NCI-H1105 (cell line): ENCODE data around the gene ZNF862.

Experiments
- DNase-seq: peaks from one replicate; lab custom pipeline; 2025; lab: John Stamatoyannopoulos, UW

ZNF862 gene

DNA sequence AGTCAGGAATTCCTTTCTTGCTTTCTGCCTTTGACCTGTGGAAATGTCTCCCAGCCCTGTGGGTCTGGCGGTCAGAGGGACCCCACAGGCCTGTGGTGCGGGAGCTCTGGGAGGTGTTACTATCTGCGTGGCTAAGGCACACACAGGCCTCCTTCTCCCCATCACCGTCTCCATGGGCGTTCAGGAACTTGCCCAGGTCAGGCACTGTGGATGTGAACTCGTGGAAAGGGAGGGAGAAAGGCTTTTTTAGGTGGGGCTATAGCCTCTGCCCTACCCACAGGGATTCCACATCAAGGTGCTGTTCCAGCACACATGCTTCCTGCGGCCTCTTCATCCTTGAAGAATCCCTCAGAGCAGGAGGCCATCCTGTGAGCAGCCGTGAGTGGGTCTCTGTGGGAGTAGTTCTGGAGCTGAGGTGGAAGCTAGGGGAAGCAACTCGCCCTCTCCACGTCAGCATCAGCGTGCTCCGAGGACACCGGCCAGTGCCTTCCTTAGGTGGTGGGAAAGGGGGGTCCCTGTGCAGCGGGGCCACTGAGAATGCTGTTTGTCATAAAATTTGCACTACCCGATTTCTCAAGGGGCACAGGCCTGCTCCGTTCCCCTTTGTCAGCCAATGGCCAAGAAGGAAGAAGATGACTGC is 28.1 kb downstream of the ZNF862 start:
- DNase-seq = no peak

DNA sequence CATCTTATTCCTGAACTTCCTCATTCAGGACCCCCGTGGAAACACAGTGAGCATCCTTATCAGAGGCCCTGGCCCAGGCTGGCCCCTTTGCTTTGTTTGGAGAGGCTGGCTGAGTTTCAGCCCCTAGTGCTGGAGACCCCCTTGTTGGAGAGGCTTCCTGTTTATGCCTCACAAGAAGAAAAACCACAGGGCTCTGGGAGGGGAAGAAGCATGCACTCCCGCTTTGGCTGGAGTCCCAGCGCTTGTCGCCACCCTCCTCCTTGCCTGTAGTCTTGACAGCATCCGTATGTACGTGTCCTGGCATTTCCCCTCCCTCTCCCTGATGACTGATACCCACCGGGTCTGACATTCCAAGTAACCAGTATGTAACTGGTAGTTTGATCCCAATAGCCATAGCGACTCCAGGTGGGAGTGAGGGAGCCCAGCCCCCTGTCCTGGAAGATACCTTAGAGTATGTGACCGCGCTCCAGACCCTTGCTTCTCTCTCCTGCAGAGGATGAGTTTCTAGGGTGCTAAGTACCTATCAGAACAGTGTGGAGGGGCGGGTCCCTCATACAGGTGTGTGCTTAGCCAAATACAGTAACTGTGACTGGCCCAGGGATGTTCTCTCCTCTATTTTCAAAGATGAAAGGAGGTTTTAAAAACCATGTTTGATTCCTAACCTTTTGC is 28.7 kb downstream of the ZNF862 start:
- DNase-seq = no peak

DNA sequence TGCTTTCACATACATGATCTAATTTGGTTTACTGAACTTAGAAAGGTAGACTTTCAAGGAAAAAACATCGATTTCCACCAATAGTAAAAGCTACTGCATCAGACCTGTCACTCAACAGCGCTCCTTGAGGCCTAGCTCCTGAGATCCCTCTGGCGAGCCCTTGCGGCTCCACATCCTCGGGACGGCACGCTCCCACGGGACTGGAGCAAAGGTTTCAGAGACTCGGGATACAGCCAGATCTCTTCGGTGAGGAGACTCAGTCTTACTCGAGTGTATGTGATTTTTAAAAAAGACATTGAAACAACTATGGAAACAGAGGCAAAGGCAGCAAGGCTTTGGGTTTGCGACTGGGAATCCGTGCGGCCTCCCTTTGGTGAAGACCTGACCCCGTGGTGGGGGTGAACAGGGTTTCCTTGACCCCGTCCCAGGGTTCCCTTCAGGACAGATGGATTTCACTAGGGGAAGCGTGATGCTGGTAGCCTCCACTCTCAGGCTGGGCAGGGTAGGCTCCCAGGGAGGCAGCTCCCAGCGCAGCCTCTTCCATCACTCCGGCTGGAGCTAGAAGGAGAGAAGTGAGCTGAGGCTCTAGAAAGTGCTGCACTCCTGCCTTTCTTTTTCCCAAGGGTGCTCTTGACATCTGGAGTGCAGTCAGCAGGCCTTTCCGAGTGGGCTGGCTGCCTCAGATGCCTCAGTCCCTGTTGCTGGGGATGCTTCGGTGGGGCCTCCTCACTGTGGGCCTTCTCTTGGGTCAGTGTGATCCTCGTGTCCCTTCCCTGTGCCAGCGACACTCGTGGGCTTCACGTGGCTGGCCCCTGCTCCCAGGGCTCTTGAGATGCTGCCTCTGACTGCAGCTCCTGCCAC is 29.8 kb downstream of the ZNF862 start:
- no peak for DNase-seq

DNA sequence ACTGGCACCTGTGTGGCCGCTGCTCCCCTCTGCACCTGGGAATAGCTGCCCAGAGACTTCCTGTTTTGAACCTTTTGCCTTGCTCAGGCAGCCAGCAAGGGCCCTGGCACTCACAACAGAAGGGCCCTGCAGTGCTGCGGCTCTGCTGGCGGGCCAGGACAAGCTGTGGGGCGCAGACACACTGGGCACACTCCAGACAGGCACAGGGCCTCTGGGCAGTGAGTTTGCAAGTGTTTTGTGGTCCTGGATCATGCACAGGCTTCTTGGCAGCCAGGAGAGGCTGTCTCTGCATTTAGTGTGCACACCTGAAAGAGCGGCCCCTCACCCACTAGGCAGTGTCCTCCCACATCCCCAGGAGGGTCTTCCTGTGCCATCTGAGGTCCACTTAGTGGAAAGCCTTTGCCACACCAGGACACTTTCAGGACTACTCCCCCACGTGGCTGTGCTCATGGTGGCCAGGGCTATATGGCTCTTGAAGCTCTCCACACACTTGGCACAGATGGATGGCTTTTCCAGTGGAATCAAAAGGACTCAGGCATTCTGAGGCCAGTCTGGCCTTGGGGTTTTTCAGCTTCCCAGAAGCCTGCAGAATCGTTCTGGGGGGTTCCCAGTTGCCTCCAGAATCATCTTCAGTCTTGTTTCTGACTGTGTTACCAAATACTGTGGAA is 30.6 kb downstream of the ZNF862 start:
- no peak for DNase-seq

DNA sequence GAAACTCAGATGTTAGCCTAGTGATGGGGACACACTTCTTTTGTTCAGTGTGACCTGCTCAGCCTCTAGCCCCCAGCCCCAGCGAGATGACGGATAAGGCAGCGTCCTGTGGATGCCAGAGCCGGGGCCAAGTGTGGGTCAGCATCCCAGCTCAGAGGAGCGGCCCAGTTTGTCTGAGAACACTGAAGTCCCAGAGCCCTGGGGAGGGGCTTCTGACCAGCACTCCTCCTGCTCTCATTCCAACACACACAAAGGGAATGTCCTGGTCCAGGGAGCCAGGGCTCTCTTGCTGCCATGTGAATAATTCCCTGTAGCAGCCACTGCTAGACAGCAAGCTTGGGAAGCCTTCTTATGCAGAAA is 31.1 kb downstream of the ZNF862 start:
- no peak for DNase-seq

DNA sequence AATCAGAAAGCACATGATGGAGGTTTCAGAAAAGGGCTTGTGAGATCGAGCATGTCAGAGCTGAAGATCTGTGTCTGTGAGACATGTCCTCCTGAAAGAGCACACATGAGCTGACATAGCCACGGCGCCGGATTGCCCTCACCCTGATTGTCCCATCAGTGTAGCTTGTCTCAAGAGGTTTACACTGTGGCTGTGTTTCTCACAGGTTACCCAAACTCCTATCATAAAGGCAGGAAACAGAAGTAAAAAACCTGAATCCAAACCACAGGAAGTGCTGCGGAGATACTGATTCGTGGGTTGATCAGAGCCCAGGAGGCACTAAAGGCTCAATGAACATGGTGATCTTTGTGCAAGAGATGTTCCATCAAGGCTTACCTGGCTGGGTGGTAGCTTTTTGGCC is 31.7 kb downstream of the ZNF862 start:
- no peak for DNase-seq

DNA sequence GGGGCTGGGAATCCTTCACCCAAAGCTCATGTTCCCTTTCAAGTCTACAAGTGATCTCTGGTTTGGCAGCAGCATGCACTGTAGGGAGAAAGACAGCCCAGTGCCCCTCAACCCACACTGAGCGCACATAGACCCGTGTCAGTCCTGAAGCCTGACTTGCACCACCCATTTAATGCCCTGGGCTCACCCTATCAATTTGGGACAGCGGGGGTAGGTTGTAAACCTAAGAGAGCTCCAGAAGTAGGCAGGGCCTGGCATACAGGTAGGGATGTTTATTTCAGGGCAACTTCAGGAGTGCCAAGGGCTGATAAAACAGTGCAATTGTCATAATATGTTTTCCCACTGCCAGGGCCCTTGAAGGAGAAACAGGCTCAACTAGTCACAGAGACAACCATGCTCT is 32.1 kb downstream of the ZNF862 start:
- no peak for DNase-seq

DNA sequence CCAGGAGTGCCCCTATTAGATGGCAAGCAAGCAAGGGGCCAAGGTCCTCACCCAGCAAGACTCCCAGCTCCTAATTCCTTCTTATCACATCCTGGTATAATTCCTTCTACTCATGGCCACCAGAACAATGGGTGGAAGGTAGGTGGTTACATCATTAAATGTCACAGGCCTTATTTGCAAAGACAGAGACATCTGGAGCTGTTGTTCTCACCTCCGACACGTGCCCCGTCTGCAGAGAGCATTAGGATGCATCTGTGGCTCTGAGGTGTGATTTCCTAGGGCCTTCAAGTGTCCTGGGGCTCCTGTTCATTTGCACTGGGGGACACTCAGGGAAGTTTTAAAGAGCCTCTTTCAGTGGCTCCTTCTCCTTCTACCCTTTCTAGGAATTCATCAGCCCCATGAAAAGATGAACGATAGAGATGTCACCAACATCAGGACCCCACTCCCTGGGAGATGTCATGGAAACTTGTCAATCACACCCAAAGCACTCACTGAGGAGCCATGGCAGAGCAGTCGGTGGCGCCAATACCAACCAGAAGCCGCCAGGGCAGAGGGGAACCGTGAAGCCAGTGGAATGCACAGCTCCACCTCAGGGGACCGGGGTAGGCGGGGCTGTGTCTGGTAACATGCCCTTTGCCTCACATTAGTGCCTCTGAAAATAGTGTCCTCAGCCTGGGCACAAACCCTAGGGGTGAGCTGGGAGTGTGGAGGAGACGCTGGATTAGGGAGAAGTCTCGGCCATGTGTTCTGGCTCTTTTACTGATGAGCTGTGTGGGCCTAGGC is 32.7 kb downstream of the ZNF862 start:
- no peak for DNase-seq

DNA sequence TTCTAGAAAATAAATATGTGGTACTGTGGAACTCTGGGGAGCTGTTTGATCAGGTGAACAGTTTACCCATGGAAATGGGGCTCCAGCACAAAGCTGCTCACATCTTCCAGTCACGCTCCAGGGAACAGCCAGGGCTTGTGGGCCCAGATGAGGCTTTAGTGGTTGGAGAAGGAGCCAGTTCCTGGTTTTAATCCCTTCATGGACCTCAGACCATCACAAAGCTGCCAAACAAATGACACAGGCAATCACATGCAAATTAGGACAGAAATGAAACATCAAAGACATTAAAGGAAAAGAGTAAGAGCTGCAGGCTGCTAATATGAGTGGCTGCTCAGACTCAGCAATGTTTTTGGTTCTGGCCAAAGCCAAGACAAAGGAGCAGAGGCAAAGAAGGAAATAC is 33.4 kb downstream of the ZNF862 start:
- no peak for DNase-seq

DNA sequence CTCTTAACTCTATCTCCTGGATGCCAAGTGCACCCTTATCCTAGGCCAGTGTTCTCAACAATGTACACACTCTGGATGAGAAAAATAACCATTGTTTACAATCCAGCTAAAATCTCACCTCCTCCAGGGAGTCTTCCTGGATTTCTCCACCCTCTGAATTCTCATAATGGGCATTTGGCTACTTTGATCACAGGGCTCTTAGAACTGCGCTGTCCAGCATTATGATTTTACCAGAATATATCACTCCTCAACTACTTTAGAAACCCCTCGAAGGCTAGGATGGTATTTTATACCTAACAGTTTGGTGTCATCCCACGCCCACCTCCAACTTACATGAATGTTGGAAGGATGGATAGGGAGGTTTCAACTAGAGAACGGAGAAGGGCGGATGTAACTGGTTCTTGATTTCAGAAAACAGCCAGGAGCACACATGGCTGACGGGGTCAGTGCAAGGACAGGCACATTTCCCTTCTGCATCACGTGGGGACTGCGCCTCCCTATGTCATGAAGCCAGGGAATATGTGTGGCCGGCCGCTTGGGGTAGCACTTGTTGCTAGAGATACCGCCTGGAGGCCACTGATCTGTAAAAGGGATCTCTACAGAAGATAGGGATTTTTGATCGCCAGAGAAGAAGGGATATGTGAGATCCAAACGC is 34.4 kb downstream of the ZNF862 start:
- peak; percentile 64 for DNase-seq

DNA sequence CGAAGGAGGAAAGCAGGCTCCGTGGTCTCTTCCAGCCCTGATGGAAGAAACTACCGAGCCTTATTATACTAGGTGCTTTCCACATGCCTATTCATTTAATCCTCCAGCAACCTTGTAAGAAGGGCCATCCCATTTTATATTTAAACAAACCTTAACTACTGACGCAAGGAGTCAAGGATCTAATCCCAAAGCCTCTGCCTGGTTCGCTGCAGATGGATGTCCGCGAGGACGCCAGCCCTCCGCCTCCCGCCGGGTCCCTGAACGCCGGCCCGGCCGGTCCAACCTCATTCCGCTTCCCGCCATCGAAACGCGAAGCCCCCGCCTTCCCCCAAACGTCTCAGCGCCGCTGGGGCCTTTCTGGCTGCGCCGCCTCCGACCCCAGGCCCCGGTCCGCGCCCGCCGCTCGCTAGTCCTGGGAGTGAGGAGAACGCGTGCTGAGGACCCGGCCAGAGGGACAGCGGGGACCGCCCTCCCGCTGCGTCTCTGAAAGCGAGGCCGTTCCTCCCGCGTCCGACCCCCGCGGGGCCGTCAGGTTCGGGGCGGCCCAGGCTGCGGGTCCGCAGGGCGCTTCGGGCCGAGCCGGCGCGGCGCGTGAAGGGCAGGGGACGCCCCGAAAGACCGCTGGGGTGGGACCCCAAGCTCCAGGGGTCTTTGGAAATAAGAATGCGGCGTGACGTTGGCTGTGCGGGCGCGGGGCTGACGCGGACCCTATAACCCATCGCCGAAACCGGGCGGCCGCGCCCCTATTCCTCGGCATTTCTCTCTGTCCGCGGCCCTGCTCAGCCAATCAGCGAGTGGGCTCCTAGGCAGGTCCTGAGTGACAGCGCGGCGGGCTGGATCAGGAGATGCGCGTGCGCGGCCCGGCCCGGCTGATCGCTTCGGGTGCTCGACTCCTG is 35.1 kb downstream of the ZNF862 start, which contains the start of gene ATP6V0E2:
ATP6V0E2 (plus strand) TSS at position 896 of the 896 bp plus-strand sequence. CDS start 97 bp downstream, outside the sequence.
- DNase-seq = peak; percentile 94

DNA sequence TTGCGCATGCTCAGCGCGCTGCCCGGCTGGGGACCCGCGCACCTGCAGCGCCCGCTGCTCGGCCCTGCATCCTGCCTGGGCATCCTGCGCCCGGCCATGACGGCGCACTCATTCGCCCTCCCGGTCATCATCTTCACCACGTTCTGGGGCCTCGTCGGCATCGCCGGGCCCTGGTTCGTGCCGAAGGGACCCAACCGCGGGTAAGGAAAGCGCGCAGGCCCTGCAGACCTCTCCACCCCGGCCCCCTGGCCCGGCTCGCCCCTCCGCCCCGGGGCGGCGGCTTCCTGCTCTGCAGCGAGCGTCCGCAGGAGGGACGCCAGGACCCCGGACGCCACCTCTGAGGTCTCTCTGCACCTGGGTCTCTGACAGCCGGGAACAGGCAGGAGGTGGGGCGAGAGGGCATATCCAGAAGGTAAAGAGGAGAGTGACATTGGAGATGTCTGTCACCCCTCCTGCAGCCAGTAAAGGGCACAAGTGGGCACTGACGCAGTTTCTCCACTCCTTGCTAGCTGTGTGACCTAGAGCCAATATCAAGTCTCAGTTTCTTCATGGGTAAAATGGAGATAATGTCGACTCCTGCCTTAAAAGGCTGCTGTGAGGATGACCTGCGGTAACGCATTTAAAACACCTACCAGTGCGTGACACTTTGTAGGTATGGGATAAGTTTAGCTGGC is 35.9 kb downstream of the ZNF862 start:
- DNase-seq = peak; percentile 18

DNA sequence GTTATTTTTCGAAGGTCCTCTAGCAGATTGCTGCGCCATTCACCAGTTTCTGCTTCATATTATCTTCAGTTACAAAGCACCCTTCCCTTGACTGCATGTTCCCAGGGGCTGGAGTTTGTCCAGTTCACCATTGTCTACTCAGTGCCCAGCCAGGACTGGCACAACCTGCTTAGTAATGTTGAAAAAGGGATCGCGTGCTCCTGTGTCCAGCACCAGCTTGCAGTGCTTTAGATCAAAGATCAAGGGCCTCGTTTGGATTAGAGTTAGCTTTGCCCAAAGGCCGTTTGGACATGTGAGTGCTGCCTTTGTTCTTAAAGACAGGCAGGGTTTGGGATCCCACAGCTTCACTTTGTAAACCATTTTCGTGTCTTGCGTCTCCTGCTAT is 36.5 kb downstream of the ZNF862 start:
- DNase-seq = no peak

DNA sequence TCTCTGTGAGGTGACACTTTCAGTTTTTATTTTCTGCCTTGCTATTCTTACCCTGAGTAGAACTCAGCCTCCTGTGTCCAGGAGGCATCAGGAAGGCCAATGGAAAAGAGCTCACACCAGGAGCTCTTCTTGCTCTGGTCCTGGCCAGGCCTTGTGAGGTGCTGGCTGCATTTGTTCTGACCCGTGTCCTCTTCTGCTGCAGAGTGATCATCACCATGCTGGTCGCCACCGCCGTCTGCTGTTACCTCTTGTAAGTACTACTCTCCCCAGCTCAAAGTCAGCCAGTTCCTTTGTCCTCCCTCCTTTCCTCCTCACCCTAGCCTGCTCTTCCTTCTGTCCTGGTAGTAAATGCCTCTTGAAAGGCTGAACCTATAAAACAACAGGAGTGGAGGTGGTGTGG is 37.2 kb downstream of the ZNF862 start:
- DNase-seq = no peak

DNA sequence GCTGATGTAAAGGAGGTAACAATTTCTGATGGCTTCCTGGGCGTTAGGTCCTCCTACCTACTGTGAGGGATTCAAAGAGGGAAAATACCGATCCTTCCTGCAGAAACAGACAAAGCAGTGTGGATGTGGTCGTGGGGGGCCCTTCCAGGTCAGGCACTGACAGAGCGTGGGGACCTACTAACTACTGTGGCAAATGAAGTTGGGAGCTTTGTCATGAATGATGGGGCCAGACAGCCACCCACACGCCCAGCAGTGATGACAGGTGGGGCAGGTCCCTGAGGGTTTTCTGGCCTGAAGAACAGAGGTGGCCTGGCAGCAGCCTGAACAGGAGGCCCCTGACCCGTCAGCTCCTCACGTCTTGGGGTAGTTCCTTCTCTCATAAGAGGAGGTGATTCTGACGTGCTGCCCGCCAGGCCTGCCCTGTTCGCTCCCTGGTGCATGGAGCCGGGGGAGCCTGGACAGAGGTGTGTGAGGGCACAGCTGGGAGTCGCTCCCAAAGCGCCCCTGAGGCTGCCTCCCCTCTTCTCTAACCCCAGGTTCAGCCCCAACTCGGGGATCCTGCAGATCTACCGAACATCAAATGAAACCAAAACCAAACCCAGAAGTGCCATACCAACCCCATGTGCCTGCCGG is 39.8 kb downstream of the ZNF862 start:
- DNase-seq = no peak

DNA sequence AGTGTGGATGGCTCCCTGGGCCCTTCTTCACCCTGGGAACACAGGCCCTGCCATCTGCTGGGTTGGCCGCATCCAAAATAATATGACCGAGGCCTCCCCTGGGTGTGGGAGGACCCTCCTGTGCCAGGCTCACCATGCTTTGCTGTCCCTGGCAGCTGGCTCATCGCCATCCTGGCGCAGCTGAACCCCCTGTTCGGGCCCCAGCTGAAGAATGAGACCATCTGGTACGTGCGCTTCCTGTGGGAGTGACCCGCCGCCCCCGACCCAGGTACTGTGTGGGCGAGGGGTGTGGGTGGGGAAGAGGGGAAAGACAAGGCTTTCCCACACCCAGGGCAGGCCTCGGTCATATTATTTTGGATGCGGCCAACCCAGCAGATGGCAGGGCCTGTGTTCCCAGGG is 40.3 kb downstream of the ZNF862 start:
- DNase-seq = no peak

DNA sequence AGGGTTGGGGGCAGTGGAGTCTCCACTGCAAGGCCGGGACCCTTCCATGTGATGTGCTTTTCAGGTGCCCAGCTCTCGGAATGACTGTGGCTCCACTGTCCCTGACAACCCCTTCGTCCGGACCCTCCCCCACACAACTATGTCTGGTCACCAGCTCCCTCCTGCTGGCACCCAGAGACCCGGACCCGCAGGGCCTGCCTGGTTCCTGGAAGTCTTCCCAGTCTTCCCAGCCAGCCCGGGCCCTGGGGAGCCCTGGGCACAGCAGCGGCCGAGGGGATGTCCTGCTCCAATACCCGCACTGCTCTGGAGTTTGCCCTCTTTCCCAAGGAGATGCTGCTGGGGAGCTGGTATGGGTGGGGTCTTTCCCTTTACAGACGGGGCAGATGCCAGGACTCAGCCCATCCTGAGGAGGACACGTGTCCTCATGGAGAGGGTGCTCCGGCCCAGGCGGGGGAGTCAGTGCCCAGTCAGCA is 41.1 kb downstream of the ZNF862 start:
- DNase-seq = no peak

DNA sequence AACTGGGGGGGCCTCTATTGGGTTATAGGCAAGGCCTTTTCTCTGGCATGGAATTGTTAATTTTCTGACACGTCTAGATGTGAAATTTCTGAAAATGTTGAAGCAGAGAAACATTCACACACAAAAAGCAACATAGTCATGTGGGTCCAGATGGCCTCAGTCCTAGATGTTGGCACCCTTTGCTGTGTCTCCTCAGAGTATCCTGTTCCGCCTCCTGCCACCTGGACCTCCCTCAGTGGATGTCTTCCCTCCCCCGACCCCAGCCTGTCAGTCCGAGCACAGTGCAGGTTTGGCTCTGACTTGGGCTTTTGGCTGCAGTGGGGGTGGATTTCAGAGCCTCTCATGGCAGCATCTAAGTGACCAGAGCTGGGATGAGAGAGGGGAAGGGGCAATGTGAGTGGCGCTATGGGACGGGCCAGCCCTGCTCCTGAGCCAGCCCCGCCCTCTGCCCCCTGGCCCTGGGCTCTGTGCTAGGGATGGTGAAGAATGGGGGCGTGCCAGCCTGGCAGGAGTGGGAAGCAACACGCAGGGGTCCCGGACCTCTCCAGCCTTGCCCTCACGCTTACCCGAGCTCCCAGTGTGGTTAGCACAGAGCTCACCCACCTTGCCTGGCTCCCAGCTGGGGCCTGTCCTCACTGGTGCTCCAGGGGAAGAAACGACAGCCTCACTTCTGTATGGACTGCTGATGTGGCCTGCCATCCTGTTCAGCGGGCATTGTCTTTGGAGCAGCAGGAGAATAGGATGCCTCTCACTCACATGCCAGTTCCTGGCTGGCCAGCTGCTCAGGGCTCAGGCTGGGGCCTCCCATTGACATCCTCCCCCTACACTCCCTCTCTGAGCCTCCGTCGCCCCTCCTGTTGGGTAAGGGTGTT is 41.8 kb downstream of the ZNF862 start:
- DNase-seq = no peak
